Stimulated activated CD8-positive, alpha-beta memory T cell treated with anti-CD3 and anti-CD28 coated beads, Interleukin-4, amount 100 ng/mL, for 48 hours (primary cell): ENCODE results near the gene ST6GALNAC3.
"Not testable (repeated sequence)": the region's sequence is repeated elsewhere in the genome, so short reads cannot be mapped to it uniquely, and the experiment has no call there.

Experiments
- DNase-seq: peaks from one replicate; pipeline ENCODE4 v3.0.0-alpha.2; 2020

The ST6GALNAC3 gene

GRCh38 chr1:76074321-76075187 is at the start of gene ST6GALNAC3:
ST6GALNAC3 (plus strand) TSS chr1:76074746.
- peak; percentile 80 for DNase-seq

DNA sequence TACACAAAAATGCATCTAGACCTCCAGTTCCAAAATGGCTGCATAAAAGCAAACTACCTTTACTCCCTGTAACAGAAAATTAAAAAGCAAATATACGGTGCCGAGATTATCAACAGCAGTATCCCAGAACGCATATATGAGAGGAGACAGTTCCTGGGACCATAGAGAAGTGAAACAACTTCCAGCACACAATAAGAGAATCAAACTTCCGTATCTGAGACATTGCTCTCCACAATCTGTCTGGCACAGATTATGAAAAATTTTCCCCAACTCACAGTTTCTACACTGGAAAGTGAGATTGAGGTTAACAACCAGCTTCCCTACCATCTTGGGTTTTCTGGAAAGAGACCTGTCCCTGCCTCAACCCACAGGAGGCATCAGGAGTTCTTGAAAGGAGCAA is 47.2 kb upstream of the ST6GALNAC3 start:
- DNase-seq = no peak

DNA sequence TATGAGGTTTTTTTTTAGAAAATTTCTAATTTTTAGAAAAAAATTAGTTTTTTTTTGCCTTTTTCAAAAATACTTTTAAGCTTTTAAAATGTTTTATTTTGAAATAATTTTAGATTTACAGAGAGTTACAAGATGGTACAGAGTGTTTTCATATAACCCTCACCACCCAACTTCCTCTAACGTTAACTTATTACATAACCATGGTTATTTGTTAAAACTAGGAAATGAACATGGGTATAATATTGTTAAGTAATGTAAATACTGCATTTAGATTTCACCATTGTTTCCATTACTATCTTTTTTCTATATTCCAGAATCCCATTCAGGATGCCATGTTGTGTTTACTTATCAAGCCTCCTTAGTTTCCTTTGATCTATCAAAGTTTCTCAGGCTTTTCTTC is 45.2 kb upstream of the ST6GALNAC3 start:
- no peak for DNase-seq

- no peak for DNase-seq
These were observed 43.0 kb upstream of the ST6GALNAC3 start for GRCh38 chr1:76031496-76031895.

DNA sequence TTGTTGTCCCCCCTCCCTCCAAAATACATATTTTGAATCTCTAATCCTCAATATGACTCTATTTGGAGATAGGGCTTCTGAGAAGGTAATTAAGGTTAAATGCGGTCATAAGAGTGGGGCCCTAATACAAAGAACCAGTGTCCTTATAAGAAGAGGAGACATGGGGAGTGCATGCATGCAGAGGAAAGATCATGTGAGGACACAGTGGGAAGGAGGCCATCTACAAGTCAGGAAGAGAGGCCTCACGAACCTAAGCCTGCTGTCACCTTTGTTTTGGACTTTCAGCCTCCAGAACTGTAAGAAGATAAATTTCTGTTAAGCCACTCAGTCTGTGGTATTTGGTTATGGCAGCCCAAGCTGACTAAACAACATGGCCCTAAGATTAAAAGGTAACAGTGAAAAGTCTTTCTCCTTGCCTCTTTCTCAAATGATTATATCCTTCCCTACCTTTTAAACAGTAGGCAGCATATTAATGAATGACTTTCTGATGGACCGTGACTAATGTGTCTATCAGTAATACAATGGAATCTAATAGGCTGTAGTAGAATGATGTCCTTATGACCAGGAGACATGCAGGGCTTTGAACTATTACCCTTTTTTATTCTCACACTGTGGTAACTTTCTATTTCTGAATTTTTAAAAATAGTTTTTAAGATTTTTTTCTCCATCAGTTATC is 40.6 kb upstream of the ST6GALNAC3 start:
- no peak for DNase-seq

DNA sequence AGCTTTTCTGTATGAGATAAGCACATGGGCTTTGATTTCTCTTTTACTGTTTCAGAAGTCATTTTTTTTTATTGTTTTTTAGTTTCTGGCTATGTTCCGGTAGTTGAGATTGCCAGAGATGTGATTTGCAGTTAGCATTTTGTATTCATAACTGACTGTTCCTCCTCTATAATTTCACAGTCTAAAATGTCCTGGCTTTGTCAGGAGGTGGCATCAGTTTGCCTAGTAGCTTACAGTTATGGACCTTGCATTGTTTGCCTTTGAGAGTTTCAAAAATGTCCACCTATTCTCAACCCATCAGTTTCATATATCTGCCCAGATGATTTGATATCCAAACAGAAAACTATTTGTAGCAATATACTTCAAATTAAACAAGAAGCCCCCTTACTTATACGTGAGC is 39.5 kb upstream of the ST6GALNAC3 start:
- no peak for DNase-seq

DNA sequence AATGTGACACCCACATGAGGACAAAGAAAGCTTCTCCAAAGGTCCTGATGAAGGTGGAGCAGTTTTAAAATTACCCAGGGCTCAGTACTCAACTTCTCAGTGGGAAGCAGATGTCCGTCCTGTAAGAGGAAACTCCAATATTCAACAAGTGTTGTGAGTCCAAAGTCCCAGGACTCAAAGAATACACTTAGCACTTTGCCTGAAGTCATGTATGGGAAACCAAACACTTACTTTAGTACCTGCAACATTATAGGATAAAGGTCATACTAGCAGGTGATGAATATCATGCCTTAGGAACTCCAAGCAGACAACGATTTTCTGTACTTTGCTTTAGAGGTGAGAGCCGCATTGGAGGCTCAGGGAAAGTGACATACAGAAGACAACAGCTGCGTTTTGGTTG is 37.2 kb upstream of the ST6GALNAC3 start:
- no peak for DNase-seq

DNA sequence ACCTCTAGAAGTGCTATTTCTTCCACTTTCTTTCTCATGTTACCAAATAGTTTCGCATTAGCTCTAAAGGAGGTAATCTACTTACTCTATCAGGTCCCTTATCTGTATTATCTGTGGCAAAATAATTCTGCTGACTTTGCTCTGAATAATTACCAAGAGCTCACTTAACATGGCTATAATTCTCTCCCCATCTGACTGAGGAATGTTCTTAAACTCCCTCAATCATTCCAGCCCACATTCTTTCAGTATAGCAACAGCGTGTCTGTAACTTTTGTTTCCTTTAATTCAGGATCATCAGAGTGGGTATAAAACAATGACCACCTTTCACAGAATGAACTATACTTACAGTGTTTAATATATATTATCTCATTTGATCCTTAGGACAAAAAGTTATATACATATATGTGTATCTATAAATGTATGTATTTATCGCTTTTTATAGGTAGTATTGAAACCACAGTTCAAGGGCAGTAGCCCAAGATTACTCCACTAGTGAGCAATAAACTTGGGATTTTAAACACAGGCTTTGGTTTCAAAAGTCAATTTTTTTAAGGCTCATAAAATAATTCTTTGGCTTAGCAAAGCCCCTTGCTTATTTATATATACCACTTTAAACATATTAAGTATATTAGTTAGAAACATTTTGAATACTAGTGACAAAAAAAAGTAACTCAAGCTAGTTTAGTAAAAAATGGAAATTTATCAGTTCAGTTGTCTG is 36.1 kb upstream of the ST6GALNAC3 start:
- no peak for DNase-seq

DNA sequence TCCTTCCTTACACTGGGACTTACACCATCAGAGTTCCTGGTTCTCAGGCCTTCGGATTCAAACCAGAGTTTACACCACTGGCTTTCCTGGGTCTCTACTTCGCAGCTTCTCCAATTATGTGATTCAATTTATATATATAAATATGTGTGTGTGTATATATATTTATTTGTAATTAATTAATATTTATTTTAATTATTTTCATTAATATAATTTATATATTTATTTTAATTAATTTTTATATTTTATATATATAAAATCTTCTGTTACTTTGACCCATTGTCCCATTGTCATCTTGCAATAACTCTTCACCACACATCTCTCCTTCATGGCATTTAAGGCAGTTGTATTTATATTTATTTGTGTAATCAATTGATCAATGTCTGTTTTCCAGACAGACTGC is 28.4 kb upstream of the ST6GALNAC3 start:
- DNase-seq = no peak

GRCh38 chr1:76048219-76048618 is 26.3 kb upstream of the ST6GALNAC3 start:
- DNase-seq = no peak

DNA sequence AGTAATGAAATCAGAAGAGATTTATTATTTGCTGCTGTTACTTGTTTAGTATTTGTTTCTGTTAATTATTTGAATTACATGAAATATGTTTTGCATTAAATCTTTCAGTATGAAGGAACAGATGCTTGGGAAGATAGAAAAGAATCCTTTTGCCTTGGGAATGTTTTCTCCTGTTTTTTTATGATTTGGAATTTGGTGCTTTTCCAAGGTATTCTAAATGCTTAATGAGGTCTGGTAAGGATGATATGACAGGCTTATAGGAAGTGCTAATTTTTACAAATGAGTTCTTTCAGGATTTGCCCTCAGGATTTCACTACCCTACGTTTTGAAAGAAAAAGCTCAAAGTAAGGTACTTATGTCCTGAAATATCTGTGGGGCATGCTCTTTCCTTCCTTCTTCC is 25.6 kb upstream of the ST6GALNAC3 start:
- DNase-seq = no peak

GRCh38 chr1:76049498-76049897 is 25.0 kb upstream of the ST6GALNAC3 start:
- DNase-seq = no peak

DNA sequence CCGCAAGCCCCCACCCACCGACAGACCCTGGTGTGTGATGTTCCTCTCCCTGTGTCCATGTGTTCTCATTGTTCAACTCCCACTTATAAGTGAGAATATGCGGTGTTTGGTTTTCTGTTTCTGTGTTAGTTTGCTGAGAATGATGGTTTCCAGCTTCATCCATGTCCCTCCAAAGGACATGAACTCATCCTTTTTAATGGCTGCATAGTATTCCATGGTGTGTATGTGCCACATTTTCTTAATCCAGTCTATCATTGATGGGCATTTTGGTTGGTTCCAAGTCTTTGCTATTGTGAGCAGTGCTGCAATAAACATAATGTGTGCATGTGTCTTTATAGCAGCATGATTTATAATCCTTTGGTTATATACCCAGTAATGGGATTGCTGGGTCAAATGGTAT is 24.5 kb upstream of the ST6GALNAC3 start:
- not testable (repeated sequence) for DNase-seq

GRCh38 chr1:76053021-76053420 is 21.5 kb upstream of the ST6GALNAC3 start:
- DNase-seq = no peak

DNA sequence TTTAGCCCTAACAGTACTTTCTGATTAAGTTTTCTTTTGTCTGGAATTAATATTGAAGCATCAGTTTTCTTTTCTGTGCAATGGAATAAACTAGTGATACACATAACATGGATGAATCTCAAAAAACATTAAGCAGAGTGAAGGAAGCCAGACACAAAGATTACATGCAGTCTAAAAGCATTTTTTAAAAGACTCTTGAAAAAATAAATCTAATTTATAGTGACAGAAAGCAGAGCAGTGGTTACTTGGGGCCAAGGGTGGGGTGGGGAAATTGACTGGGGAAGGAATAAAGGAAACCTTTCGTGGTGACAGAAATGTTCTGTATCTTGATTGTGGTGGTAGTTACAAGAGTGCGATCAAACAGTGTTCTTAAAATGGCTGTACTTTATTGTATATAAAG is 20.2 kb upstream of the ST6GALNAC3 start:
- DNase-seq = no peak

DNA sequence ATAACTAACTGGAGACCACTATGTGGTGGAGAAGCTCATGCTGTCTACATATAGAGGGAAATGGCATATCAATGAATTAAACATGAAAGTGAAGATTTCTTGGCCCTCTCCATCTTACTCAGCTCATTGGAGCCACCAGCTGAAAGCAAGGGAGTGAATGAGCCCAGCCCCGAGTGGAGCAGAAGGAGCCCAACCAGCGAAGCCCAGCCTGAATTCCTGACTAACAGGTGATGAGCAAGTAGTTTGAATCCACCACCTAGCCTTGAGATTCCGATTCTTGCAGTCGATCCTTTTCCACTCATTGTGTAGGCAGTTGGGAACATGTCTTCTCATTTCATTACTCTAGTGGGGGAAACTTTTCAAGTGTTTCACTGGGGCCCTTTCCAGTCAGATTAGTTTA is 18.6 kb upstream of the ST6GALNAC3 start:
- no peak for DNase-seq

- no peak for DNase-seq
These were observed 15.1 kb upstream of the ST6GALNAC3 start for GRCh38 chr1:76059451-76059850.

- DNase-seq = no peak
These were observed 9.3 kb upstream of the ST6GALNAC3 start for GRCh38 chr1:76065270-76065669.

DNA sequence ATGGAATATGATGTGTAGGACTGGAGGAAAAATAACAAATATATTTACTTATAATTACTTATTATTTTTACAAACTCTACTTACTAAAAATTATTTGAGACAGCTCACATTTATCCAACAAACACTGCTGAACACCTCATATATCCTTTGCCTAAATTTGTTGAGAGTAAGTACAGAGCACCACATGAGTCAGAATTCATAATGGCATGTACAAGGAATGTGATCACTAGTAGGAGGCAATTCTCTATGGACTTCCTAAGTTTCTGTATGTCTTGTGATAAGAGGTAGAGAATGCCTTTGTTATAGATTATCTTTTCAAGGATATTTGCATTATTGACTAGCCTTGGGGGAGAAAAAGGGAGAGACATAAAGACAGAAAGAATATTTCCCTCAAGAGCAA is 8.2 kb upstream of the ST6GALNAC3 start:
- DNase-seq = no peak

DNA sequence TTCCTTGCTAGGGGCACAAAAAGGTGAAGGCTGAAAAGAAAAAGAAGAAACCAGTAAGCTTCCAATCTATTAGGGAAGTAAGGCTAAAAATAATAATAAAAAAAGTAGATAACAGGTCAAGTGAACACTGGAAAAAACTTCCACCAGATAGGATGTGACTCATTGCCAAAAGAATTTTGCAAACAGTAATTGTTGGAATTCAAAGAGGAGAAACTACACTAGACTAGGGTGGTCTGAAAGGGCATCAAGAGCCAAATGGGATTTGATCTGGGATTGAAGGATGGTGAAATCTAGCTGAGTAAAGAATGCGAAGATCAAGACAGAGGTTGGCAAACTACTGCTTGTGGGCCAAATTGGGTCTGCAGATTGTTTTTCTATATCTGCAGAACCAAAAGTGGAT is 6.0 kb upstream of the ST6GALNAC3 start:
- no peak for DNase-seq

DNA sequence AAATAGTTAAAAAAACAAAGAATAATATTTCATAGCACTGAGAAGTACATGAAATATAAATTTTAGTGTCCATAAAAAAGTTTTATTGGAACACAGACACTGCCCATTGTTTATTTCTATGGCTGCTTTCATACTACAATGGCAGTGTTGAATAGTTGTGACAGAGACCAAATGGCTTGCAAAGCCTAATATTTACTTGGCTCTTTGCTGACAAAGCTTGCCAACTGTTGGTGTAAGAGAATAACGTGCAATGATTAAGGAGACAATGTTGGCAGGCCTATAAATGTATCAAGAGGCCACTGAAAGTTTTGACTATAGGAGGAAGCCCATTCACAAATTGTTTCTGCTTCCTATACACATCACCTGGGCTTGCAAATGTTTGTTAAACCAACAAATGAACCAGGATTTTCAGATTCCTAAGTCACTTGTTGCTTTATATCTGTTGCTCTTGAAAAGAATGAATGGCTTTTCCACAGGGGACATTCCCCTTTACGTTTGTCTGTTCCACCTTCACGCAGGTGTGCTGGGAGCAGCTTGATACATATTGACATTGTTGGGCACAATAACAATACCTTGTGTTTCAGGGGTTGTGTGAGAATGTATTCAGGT is 5.5 kb upstream of the ST6GALNAC3 start:
- DNase-seq = no peak

- no peak for DNase-seq
These were observed 4.0 kb upstream of the ST6GALNAC3 start for GRCh38 chr1:76070538-76070937.

DNA sequence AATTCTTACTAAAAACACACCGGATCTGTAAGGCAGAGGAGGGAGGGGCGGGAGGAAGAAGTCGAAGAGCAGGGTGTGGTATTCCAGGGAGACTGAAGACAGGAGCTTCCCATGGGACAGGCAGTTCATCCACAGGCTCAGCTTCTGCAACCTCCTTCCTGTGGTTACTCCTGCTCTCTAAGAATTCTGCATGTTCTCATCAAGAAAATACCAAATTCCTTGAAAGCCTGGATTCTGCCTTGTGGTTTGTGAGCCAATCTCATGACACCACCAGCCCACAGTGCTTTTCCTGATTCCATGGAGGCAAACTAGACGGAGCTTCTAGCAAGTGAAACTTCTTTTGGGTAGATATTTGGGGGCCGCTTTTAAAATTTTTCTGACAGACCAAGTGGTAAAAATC is 1.1 kb upstream of the ST6GALNAC3 start:
- no peak for DNase-seq

DNA sequence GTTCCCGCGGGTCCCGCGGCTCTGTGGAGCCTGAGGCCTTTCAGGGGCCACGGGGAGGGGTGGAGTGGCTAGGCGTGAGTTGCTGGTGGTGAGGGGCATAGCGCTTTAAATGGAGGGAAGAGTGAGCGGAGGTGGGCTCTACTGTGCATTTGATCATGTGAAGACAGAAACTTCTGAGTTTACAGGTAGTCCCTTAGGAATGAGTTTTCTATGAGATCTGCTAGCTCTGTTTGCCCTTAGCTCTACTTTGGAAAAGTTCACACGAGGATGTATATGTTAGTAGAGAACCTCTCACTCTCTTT is 593 bp downstream of the ST6GALNAC3 start:
- peak; percentile 26 for DNase-seq
